Right lobe of liver (tissue), 4 donors: ENCODE data around the gene LRMDA.

Experiments
- CTCF ChIP-seq, 4 donors: fragments of 200-600 bp in 3 of 4; fragments of 450-650 bp in 1 of 4; IDR thresholded peaks; one replicate each; pipeline versions ENCODE4 v1.5.1 to v1.8.0; 2016 to 2022; ENCODE audit warnings: antibody characterized with exemption in 4 of 4, mild to moderate bottlenecking in 2 of 4
- POLR2A ChIP-seq: fragments of 450-650 bp; IDR thresholded peaks from one replicate; pipeline ENCODE4 v1.6.1; 2017; ENCODE audit warnings: antibody characterized with exemption, mild to moderate bottlenecking
- donor health status: DM: no; HTN: no; CAD: no.
- donor health status: DM: no; HTN: no; CAD: no.
- donor health status: DM: no; HTN: yes; CAD: no.

DNA sequence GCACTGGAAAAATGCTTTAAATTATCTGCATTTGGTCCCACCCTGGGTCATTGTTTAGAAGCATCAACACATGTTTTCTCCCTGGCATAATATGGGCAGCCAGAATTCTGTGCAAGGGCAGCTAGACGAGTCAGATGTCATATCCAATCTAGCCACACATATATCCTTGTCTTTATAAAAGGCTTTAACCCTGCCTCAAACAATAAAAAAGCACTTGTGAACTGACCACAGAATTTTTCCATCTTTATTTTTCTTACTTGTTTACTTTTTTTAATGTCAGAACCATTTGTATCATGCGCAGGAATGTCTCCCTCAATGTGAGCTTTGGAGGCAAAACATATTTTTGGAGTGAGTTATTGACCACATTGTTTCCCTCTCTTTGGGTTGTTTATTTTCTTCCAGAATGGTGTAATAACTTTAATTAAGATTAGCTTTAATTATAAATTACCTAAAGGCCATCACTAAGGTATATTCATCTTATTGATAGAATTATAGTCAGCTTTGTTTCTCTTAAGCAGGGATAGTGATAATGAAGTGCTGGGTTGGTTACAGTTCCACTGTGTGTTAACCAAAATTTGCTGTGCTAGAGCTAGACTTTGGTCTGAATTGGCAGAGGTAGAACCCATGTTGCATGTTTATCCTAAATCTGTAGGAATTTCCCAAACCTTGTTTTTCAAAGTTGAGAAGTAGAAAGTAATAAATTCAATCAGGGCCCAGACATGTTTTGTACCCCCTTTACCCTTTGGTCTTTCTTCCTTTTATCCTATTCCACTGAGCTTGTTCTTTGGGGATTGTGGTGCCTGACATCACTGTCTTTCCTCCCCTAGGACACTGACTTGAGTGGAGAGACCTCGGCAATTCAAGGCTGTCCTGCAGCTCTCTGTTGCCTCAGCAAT is 1127.8 kb downstream of the LRMDA start:
- no peak for TF ChIP-seq CTCF (IDR thresholded peaks at IDR 0.05)
- TF ChIP-seq POLR2A, result no peak
